GM18870 (cell line): ENCODE data around the gene BICRAL.
"Not testable (repeated sequence)": the region's sequence is repeated elsewhere in the genome, so short reads cannot be mapped to it uniquely, and the experiment has no call there.

Experiments used
- ATAC-seq: cut with Tn5 transposase; IDR thresholded peaks from one replicate; pipeline ENCODE4 v1.9.1; 2021; ENCODE audit warnings: moderate library complexity; ENCODE audit not compliant: unreplicated experiment

BICRAL gene, protein sequence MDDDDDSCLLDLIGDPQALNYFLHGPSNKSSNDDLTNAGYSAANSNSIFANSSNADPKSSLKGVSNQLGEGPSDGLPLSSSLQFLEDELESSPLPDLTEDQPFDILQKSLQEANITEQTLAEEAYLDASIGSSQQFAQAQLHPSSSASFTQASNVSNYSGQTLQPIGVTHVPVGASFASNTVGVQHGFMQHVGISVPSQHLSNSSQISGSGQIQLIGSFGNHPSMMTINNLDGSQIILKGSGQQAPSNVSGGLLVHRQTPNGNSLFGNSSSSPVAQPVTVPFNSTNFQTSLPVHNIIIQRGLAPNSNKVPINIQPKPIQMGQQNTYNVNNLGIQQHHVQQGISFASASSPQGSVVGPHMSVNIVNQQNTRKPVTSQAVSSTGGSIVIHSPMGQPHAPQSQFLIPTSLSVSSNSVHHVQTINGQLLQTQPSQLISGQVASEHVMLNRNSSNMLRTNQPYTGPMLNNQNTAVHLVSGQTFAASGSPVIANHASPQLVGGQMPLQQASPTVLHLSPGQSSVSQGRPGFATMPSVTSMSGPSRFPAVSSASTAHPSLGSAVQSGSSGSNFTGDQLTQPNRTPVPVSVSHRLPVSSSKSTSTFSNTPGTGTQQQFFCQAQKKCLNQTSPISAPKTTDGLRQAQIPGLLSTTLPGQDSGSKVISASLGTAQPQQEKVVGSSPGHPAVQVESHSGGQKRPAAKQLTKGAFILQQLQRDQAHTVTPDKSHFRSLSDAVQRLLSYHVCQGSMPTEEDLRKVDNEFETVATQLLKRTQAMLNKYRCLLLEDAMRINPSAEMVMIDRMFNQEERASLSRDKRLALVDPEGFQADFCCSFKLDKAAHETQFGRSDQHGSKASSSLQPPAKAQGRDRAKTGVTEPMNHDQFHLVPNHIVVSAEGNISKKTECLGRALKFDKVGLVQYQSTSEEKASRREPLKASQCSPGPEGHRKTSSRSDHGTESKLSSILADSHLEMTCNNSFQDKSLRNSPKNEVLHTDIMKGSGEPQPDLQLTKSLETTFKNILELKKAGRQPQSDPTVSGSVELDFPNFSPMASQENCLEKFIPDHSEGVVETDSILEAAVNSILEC

DNA sequence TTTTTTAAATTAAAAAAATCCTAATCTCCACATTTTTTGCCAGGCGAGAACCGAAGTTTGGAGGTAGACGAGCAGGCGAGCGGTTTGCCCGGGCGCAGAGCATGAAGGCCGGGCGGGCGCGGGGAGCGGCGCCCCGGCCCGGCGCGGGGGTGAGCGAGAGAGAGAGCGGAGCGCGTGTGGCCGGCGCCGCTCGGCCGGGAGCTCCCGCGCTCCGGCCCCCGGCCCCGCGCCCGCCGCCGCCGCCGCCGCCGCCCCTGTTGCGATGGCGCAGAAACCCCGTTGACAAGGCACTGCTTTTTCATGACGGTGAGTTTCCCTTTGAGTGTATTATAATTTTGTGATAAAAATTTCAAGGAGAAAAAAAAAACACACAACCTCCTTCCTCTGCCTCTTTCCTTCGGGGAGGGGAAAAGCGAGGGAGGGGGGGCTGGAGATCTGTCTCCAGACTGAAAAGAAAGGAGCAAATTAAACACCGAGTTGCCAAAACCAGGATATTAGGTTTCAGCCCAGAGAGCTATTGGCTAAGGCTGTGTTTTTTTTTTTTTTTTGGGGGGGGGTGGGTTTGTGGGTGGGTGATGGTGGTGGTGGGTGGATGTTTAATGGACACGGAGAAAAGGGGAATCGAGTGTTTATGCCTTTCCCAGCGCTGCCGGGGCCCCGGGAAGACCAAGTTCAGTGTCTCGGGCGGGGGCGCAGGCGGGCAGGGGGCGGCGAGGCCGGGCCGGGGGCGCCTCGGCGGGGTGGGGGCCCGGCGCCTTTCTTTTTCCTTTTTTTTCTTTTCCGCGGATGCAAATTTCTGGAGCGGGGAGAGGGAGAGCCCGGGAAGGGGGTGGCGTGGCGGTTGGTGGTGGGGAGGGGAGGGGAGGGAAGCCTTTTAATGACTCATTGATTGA is at the start of gene BICRAL:
Gene BICRAL (plus strand): TSS at position 257 of the 893 bp plus-strand sequence. CDS start 39,971 bp downstream, outside the sequence.
- ATAC-seq = no peak

DNA sequence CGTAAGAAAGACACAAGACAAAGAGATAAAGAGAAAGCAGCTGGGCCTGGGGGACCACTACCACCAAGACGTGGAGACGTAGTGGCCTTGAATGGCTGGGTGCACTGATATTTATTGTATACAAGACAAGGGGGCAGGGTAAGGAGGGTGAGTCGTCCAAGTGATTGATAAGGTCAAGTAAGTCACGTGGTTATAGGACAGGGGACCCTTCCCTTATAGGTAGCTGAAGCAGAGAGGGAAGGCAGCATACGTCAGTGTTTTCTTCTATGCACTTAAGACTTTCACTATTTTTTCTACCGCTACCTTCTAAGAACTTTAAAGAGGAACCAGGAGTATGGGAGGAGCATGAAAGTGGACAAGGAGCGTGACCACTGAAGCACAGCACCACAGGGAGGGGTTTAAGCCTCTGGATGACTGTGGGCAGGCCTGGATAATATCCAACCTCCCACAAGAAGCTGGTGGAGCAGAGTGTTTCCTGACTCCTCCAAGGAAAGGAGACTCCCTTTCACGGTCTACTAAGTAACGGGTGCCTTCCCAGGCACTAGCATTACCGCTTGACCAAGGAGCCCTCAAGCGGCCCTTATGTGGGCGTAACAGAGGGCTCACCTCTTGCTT is 47.9 kb upstream of the BICRAL start:
- not testable (repeated sequence) for ATAC-seq

DNA sequence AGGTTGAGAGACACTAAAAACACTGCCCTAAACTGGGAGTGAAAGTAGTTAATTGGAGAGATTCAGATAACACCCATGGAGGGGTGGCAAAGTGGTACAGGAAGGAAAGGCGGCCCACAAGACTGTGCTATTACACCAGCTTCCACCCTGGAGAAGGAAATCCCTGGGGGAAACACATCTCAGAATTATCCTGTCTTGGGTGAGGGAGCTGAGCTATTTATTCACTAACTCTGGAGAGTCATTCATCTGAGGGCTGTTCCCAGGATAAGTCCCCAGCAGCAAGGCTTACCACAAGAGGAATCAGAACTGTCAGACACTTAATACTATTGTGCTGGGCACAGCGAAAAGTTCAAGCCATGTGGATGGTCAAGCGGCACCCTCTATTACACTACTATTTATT is 45.9 kb upstream of the BICRAL start:
- no peak for ATAC-seq

- no peak for ATAC-seq
Measured at GRCh38 chr6:42740725-42741124, 41.1 kb upstream of the BICRAL start.

GRCh38 chr6:42742116-42742894 is 39.5 kb upstream of the BICRAL start:
- no peak for ATAC-seq

DNA sequence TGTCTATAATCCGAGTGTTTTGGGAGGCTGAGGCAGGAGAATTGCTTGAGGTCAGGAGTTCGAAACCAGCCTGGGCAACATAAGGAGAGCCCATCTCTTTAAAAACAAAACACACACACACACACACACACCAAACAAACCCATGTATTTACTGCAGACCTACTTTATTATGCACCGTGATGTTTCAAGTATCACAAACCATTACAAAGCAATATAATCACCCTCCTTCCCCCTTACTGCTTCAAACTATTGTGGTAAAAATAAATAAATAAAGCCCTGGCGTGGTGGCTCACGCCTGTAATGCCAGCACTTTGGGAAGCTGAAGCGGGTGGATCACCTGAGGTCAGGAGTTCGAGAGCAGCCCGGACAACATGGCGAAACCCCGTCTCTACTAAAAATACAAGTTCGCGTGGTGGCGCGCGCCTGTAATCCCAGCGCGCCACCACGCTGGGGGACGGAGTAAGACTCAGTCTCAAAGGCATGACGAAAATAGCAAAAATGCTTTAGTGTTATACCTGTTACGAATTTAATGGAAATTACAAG is 37.4 kb upstream of the BICRAL start:
- ATAC-seq = no peak

DNA sequence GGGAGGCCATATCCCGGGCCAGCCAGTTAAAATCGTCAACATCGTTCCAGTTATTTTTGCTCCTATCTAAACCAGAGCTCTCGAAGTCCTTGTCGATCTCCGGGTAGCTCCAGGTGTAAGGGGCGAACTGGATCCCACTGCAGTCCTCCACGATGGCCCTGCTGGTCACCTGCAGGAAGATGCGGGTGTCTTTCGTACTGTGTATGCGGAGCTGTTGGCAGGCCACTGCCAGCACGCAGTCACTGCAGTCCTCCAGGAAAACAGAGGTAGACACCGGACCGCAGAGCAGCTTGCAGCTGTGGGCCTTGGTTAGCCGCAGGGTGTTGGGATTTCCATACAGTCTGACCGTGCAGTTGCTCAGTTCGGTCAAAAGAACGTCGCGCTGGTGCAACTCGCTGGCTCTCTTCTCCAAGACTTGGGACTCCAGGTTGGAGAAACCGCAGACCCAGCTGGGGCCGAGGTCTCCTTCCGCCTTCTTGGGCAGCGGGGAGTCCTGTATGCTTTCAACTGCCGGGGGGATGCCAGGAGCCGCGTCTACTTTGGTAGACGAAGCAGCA is 36.7 kb upstream of the BICRAL start:
- no peak for ATAC-seq

DNA sequence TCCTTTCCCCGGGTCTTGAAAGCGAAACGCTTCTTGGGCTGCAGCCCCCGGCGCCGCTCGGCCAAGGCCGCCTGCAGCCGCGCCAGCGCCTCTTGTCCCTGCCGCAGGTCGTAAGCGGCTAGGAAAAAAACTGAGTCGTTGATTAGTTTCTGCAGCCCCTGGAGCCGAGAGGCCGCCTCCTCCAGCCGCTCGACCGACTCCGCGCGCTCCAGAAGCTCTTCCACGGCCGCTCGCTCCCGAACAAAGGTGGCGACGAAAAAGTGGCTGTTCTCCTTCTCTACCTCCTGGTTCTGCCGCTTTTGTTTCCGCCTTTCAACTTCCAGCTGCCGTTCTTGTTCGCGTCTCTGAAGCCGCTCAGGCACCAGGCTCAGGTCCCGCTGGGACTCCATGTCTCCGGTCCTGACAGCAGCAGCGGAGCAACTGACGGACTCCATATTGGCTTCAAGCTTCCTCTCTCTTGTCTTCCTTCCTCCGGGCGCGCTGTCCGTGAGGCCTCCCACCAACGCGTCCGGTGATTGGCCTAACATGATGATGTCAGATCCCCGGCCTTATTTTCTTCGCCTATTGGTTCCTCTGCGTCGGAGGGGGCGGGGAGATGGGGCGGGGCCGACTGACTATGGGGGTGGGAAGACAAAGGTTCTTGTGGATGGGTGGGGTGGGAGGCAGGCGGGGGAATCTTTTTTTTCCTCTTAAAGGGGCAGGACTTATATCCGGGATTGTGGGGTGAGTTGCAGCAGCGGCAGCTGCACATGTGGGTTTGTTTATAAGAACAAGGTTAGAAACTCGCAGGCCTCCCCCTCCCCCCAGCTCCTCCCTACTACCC is 36.0 kb upstream of the BICRAL start, which contains the start of gene TBCC:
Gene TBCC (minus strand): TSS at position 464 of the 823 bp plus-strand sequence. CDS start 30 bp downstream, at position 434.
- ATAC-seq = peak; percentile 64

DNA sequence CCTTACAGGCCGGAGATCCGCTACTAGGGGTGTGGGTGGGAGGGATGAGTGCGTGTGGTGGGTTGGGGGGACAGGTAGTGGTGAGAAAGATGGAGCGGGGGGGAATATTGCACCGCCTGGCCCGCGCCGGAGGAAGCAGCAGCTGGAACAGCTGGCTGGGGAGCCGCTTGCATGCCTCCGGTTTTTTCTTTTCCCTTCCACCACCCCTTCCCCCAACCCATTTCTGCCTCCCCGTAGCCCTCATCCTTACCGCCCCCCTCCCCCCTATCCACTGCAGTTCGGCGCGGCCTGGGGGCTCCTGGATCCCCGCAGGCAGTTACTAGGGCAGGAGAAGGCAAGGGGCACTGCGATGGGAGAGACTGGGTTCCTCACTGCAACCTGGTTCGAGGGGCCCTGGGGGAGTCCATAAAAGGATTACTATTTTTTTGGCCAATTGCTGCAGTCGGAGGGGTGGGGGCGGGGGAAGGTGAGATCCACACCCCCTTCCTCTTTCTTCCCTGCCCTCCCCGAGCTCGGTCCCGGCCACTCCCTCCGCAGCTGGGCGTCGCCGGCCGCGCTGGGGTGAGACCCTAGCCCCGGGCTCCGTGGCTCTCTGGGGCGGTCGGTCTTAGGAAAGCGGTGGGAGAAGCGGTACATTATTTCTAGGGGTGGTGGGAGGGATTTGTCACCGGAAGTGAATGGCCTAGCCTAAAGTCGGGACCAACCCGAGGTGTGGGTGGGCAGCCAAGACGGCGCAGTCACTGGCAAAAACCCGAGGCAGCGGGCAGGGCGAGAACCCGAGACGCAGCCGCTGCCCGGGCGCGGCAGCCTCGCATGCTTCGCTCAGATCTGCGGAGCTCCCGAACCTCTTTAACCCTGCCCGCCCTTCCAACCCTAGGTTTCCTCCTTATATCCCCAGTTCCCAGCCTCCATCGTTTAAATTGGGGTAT is 35.1 kb upstream of the BICRAL start:
- peak; percentile 40 for ATAC-seq

DNA sequence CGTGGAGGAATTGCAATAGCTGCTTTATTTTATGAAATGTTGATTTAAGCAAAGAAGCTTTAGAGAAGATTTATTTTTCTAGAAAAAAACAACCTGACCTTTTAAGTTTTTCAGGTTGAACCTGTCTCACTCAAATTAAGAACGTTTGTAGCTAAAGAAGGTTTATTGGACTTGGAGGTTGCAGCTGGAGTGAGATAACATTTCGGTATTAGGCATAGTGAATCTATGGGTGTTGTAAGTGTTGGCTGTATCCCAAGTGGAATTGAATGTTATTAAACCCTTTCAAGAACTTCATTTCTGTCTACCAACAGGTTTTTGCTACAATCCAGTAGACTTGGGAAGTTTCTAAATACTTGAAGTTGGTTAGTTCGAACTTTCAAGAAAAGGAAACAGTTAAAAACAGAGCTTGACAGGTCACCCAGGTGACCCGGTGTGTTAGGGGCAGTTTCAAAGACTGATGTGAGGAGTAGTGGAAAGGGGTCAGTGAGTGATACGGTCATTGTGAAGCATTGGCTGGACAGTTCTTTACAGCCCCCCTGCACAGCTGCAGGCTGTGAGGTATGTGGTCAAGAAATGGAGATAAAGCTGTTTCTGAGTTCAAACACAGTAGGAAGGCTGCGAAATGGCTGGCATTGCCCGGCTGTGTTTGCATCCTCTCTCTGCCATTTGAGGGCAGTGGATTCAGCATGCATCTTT is 33.5 kb upstream of the BICRAL start:
- no peak for ATAC-seq

GRCh38 chr6:42751055-42751454 is 30.8 kb upstream of the BICRAL start:
- ATAC-seq = no peak

- ATAC-seq = no peak
Measured at GRCh38 chr6:42754759-42755158, 27.1 kb upstream of the BICRAL start.

- ATAC-seq = no peak
Measured at GRCh38 chr6:42756722-42757121, 25.1 kb upstream of the BICRAL start.

- no peak for ATAC-seq
Measured at GRCh38 chr6:42758756-42759430, 23.0 kb upstream of the BICRAL start.

- no peak for ATAC-seq
Measured at GRCh38 chr6:42761287-42762067, 20.4 kb upstream of the BICRAL start.
